Neural progenitor cell (in vitro differentiated cells): ENCODE results near the gene DBH. TPM values are rescaled to one million over a fixed set of nuclear protein-coding genes. Genes with fewer than 3 reads are reported as not detected.

Source experiments
- DNase-seq: peaks from one replicate; pipeline ENCODE4 v3.0.0-alpha.2; 2016; ENCODE audit warnings: low spot score
- H2AFZ ChIP-seq: fragments of 200-600 bp; sonication (generic); replicated peaks from 2 replicates; pipeline ENCODE4 v1.6.1; 2016; ENCODE audit warnings: antibody characterized with exemption
- H3F3A ChIP-seq: fragments of 200-600 bp; sonication (generic); 2 replicates; pipeline ENCODE4 v1.6.1; 2016; ENCODE audit warnings: antibody characterized with exemption, low read depth
- H3K27ac ChIP-seq: fragments of 200-600 bp; sonication (generic); 2 replicates; pipeline ENCODE4 v1.5.1; 2016; ENCODE audit warnings: mild to moderate bottlenecking
- H3K27me3 ChIP-seq: fragments of 200-600 bp; sonication (generic); 2 replicates; pipeline ENCODE4 v1.6.1; 2016; ENCODE audit warnings: mild to moderate bottlenecking, moderate library complexity
- H3K36me3 ChIP-seq: fragments of 200-600 bp; sonication (generic); 2 replicates; pipeline ENCODE4 v1.5.1; 2016
- H3K4me1 ChIP-seq: fragments of 200-600 bp; sonication (generic); 2 replicates; pipeline ENCODE4 v1.6.1; 2016; ENCODE audit warnings: mixed run types
- H3K4me2 ChIP-seq: fragments of 200-600 bp; sonication (generic); 2 replicates; pipeline ENCODE4 v1.6.1; 2016
- H3K4me3 ChIP-seq: fragments of 200-600 bp; sonication (generic); 2 replicates; pipeline ENCODE4 v1.5.1; 2016
- H3K79me2 ChIP-seq: fragments of 200-600 bp; sonication (generic); 2 replicates; pipeline ENCODE4 v1.6.1; 2016; ENCODE audit warnings: low read depth
- H3K9ac ChIP-seq: fragments of 200-600 bp; sonication (generic); 2 replicates; pipeline ENCODE4 v1.6.1; 2016
- H3K9me3 ChIP-seq: fragments of 200-600 bp; sonication (generic); 2 replicates; pipeline ENCODE4 v1.5.1; 2016; ENCODE audit warnings: low read depth
- H4K20me1 ChIP-seq: fragments of 200-600 bp; sonication (generic); 2 replicates; pipeline ENCODE4 v1.6.1; 2016; ENCODE audit warnings: low read depth
- H3K27ac Mint-ChIP-seq: 3 replicates; pipeline ENCODE4 v1.8.0; 2021; ENCODE audit warnings: mixed read lengths
- H3K27me3 Mint-ChIP-seq: 2 replicates; pipeline ENCODE4 v1.8.0; 2022; ENCODE audit warnings: low read depth, mild to moderate bottlenecking, inconsistent platforms, moderate library complexity, mixed read lengths; ENCODE audit not compliant: insufficient read depth
- H3K36me3 Mint-ChIP-seq: 3 replicates; pipeline ENCODE4 v1.8.0; 2021; ENCODE audit warnings: mixed read lengths
- H3K4me1 Mint-ChIP-seq: 3 replicates; pipeline ENCODE4 v1.8.0; 2021; ENCODE audit warnings: mixed read lengths
- H3K4me3 Mint-ChIP-seq: 3 replicates; pipeline ENCODE4 v1.8.0; 2021; ENCODE audit warnings: mild to moderate bottlenecking, moderate library complexity, mixed read lengths
- H3K9me3 Mint-ChIP-seq: 3 replicates; pipeline ENCODE4 v1.8.0; 2020; ENCODE audit warnings: mixed read lengths
- EZH2 ChIP-seq: fragments of 200-600 bp; sonication (generic); IDR thresholded peaks from 2 replicates; pipeline ENCODE4 v1.6.1; 2017; ENCODE audit warnings: antibody characterized with exemption, mild to moderate bottlenecking, moderate library complexity
- EZH2phosphoT487 ChIP-seq: fragments of 200-600 bp; sonication (generic); IDR thresholded peaks from 2 replicates; pipeline ENCODE4 v1.6.1; 2017; ENCODE audit warnings: antibody characterized with exemption
- total RNA-seq: library from RNA; depleted of rRNA; stranded (reverse); fragments of >200 nt; gene quantifications from 2 replicates; pipeline ENCODE4 v1.2.3, GENCODE V29; 2015; ENCODE audit warnings: low replicate concordance
- TF ChIP-seq, protein P1 (sequence below): fragments of 200-600 bp; sonication (generic); IDR thresholded peaks from 2 replicates; pipeline ENCODE4 v1.5.1; 2017; ENCODE audit warnings: antibody characterized with exemption, mild to moderate bottlenecking

The DBH gene
- total RNA-seq, 1 donor from 2014 or later = not detected

- H3K27me3 ChIP-seq = no peaks in the 10 kb centered on the region
- no peaks in the 10 kb centered on the region for H3K9me3 ChIP-seq
- H3K27ac Mint-ChIP-seq = no peak overlapping the region
Observed at GRCh38 chr9:133677126-133678010, 41.2 kb downstream of the DBH start.

GRCh38 chr9:133679056-133679455 lies 42.9 kb downstream of the DBH start:
- Histone ChIP-seq H3K9ac (no peak overlapping the region), H4K20me1 (no peaks in the 10 kb centered on the region), H3K27me3 (no peaks in the 10 kb centered on the region), H3K36me3 (no peaks in the 10 kb centered on the region), H3K4me3 (no peak overlapping the region), H3K9me3 (no peaks in the 10 kb centered on the region), H3K79me2 (no peaks in the 10 kb centered on the region), H3K4me2 (no peak overlapping the region), H3K27ac (no peak overlapping the region), H3F3A (no peaks in the 10 kb centered on the region), H3K4me1 (no peaks in the 10 kb centered on the region), H2AFZ (no peak overlapping the region)
- no peaks in the 10 kb centered on the region for H3K36me3 Mint-ChIP-seq
- H3K4me1 Mint-ChIP-seq = peaks cover 13% of the 10 kb centered on the region
- H3K27ac Mint-ChIP-seq = peak overlapping the region; percentile 65
- H3K27me3 Mint-ChIP-seq = peaks cover 5% of the 10 kb centered on the region
- no peak overlapping the region for H3K4me3 Mint-ChIP-seq
- DNase-seq = no peak
- TF ChIP-seq EZH2phosphoT487 = no peak
- no peak for TF ChIP-seq EZH2
- TF ChIP-seq, protein P1, sequence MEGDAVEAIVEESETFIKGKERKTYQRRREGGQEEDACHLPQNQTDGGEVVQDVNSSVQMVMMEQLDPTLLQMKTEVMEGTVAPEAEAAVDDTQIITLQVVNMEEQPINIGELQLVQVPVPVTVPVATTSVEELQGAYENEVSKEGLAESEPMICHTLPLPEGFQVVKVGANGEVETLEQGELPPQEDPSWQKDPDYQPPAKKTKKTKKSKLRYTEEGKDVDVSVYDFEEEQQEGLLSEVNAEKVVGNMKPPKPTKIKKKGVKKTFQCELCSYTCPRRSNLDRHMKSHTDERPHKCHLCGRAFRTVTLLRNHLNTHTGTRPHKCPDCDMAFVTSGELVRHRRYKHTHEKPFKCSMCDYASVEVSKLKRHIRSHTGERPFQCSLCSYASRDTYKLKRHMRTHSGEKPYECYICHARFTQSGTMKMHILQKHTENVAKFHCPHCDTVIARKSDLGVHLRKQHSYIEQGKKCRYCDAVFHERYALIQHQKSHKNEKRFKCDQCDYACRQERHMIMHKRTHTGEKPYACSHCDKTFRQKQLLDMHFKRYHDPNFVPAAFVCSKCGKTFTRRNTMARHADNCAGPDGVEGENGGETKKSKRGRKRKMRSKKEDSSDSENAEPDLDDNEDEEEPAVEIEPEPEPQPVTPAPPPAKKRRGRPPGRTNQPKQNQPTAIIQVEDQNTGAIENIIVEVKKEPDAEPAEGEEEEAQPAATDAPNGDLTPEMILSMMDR = no peak
- H3K9me3 Mint-ChIP-seq = no peaks in the 10 kb centered on the region

More at GRCh38 chr9:133677126-133678010, 41.2 kb downstream of the DBH start:
- TF ChIP-seq, protein P1 = no peak
- TF ChIP-seq EZH2 (no peak), EZH2phosphoT487 (no peak)
- Mint-ChIP-seq H3K27me3 (peaks cover 5% of the 10 kb centered on the region), H3K4me1 (peaks cover 19% of the 10 kb centered on the region), H3K9me3 (no peaks in the 10 kb centered on the region), H3K36me3 (no peaks in the 10 kb centered on the region), H3K4me3 (no peak overlapping the region)
- no peak overlapping the region for H3K4me2 ChIP-seq
- no peaks in the 10 kb centered on the region for H4K20me1 ChIP-seq
- H3F3A ChIP-seq = no peaks in the 10 kb centered on the region
- H3K9ac ChIP-seq = no peak overlapping the region
- no peak overlapping the region for H3K27ac ChIP-seq
- no peak overlapping the region for H2AFZ ChIP-seq
- no peak overlapping the region for H3K4me3 ChIP-seq
- no peaks in the 10 kb centered on the region for H3K4me1 ChIP-seq
- no peaks in the 10 kb centered on the region for H3K36me3 ChIP-seq
- H3K79me2 ChIP-seq = no peaks in the 10 kb centered on the region
- no peak for DNase-seq

DNA sequence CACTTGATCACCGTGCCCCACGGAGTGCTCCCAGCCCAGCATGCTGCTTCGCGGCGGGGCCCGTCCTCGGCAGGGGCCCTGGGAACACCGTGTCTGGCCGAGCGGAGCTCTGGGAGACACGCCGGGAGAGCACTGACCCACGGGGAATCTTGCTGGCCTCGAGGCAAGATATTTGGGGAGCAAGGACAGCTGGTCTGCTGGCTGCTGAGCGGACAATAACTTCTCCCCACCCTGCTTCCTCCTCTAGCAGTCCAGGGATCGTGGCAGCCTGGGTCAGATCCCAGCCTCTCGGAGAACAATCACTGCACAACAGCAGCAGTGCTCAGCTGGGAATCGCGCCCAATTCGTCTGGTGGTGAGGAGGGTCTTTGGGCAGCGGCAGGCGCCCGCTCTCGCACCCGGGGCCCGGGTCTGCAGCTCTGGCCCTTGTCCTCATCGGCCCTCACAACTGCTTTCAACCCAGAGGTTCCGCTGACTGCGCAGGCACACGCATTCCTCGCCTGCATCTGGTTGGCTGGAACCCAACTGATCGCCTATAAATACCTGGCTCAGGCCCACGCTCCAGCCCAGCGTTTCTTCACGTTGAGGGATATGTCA lies 43.4 kb downstream of the DBH start:
- no peaks in the 10 kb centered on the region for H3K27me3 ChIP-seq
- H3F3A ChIP-seq = no peaks in the 10 kb centered on the region
- Mint-ChIP-seq H3K4me3 (no peak overlapping the region), H3K27me3 (peaks cover 5% of the 10 kb centered on the region), H3K4me1 (peaks cover 11% of the 10 kb centered on the region), H3K36me3 (no peaks in the 10 kb centered on the region), H3K27ac (no peak overlapping the region), H3K9me3 (no peaks in the 10 kb centered on the region)
- DNase-seq = no peak
- TF ChIP-seq EZH2 = no peak
- no peak overlapping the region for H2AFZ ChIP-seq
- no peak overlapping the region for H3K4me3 ChIP-seq
- H3K79me2 ChIP-seq = no peaks in the 10 kb centered on the region
- no peak overlapping the region for H3K9ac ChIP-seq
- H4K20me1 ChIP-seq = no peaks in the 10 kb centered on the region
- no peak overlapping the region for H3K4me2 ChIP-seq
- H3K27ac ChIP-seq = no peak overlapping the region
- H3K4me1 ChIP-seq = no peaks in the 10 kb centered on the region
- H3K36me3 ChIP-seq = no peaks in the 10 kb centered on the region
- no peaks in the 10 kb centered on the region for H3K9me3 ChIP-seq
